Liver (tissue), 9 donors: ENCODE measurements around the gene PRDM2. TPM values are rescaled to one million over a fixed set of nuclear protein-coding genes. Genes with fewer than 3 reads are reported as not detected.

Experiments
- DNase-seq: peaks from one replicate; pipeline ENCODE4 v3.0.0-alpha.2; 2017; ENCODE audit warnings: low spot score
- H3K27ac ChIP-seq, 2 donors: one replicate each; pipeline ENCODE4 v1.7.0; 2013; ENCODE audit warnings: inconsistent platforms in 2 of 2, low read length in 2 of 2, control low read depth in 1 of 2, low read depth in 1 of 2, mild to moderate bottlenecking in 1 of 2
- H3K27me3 ChIP-seq, 4 donors: one replicate each; pipeline versions ENCODE4 v1.6.1 to v1.7.0; 2013; ENCODE audit warnings: low read length in 3 of 4, inconsistent platforms in 1 of 4, mild to moderate bottlenecking in 1 of 4, moderate library complexity in 1 of 4; ENCODE audit not compliant: control insufficient read depth in 4 of 4, insufficient read depth in 4 of 4
- H3K36me3 ChIP-seq, 4 donors: one replicate each; pipeline versions ENCODE4 v1.6.1 to v1.7.0; 2013; ENCODE audit warnings: low read length in 3 of 4, mild to moderate bottlenecking in 3 of 4, low read depth in 1 of 4, moderate library complexity in 1 of 4; ENCODE audit not compliant: control insufficient read depth in 4 of 4, insufficient read depth in 3 of 4
- H3K4me1 ChIP-seq, 4 donors: one replicate each; pipeline versions ENCODE4 v1.6.1 to v1.7.0; 2013; ENCODE audit warnings: low read length in 3 of 4, mild to moderate bottlenecking in 3 of 4, moderate library complexity in 1 of 4; ENCODE audit not compliant: control insufficient read depth in 4 of 4, insufficient read depth in 4 of 4
- H3K4me3 ChIP-seq, 3 donors: one replicate each; pipeline versions ENCODE4 v1.6.1 to v1.7.0; 2013; ENCODE audit warnings: low read length in 3 of 3, control low read depth in 1 of 3, low read depth in 1 of 3, mild to moderate bottlenecking in 1 of 3
- H3K9ac ChIP-seq, 2 donors: one replicate each; pipeline ENCODE4 v1.7.0; 2013; ENCODE audit warnings: low read length in 2 of 2, mild to moderate bottlenecking in 2 of 2, moderate library complexity in 2 of 2, control low read depth in 1 of 2, low read depth in 1 of 2
- H3K9me3 ChIP-seq, 4 donors: one replicate each; pipeline versions ENCODE4 v1.6.1 to v1.7.0; 2013; ENCODE audit warnings: low read length in 3 of 4; ENCODE audit not compliant: control insufficient read depth in 4 of 4
- EGR1 ChIP-seq, 2 donors: IDR thresholded peaks; 2 replicates each; pipeline ENCODE4 v1.6.1; 2016 to 2018; ENCODE audit warnings: antibody characterized with exemption in 2 of 2, low read depth in 2 of 2
- FOXA1 ChIP-seq: IDR thresholded peaks from 2 replicates; pipeline ENCODE4 v1.6.1; 2016; ENCODE audit warnings: antibody characterized with exemption
- FOXA2 ChIP-seq: IDR thresholded peaks from 2 replicates; pipeline ENCODE4 v1.6.1; 2016; ENCODE audit warnings: antibody characterized with exemption
- GABPA ChIP-seq, 2 donors: IDR thresholded peaks in 1 of 2; conservative IDR thresholded peaks in 1 of 2; 2 replicates each; pipeline ENCODE4 v1.6.1; 2016; ENCODE audit warnings: antibody characterized with exemption in 2 of 2, mild to moderate bottlenecking in 1 of 2, moderate library complexity in 1 of 2
- HNF4A ChIP-seq, 2 donors: conservative IDR thresholded peaks; 2 replicates each; pipeline ENCODE4 v1.6.1; 2016; ENCODE audit warnings: antibody characterized with exemption in 2 of 2, mild to moderate bottlenecking in 2 of 2
- HNF4G ChIP-seq: IDR thresholded peaks from 2 replicates; pipeline ENCODE4 v1.6.1; 2016; ENCODE audit warnings: antibody characterized with exemption
- JUND ChIP-seq, 2 donors: IDR thresholded peaks; 2 replicates each; pipeline ENCODE4 v1.6.1; 2016; ENCODE audit warnings: antibody characterized with exemption in 2 of 2
- NR2F2 ChIP-seq: IDR thresholded peaks from 2 replicates; pipeline ENCODE4 v1.6.1; 2016; ENCODE audit warnings: antibody characterized with exemption
- RAD21 ChIP-seq, 2 donors: IDR thresholded peaks; 2 replicates each; pipeline ENCODE4 v1.6.1; 2016; ENCODE audit warnings: antibody characterized with exemption in 2 of 2, mild to moderate bottlenecking in 2 of 2
- RXRA ChIP-seq, 2 donors: IDR thresholded peaks; 2 replicates each; pipeline ENCODE4 v1.6.1; 2017 to 2018; ENCODE audit warnings: antibody characterized with exemption in 2 of 2, mild to moderate bottlenecking in 1 of 2
- SP1 ChIP-seq: IDR thresholded peaks from 2 replicates; pipeline ENCODE4 v1.6.1; 2018; ENCODE audit warnings: antibody characterized with exemption, mild to moderate bottlenecking
- TAF1 ChIP-seq: conservative IDR thresholded peaks from 2 replicates; pipeline ENCODE4 v1.6.1; 2016; ENCODE audit warnings: antibody characterized with exemption, mild to moderate bottlenecking
- YY1 ChIP-seq: IDR thresholded peaks from 2 replicates; pipeline ENCODE4 v1.6.1; 2016; ENCODE audit warnings: antibody characterized with exemption, mild to moderate bottlenecking
- WGBS: extraction: QIAGEN DNeasy Blood & Tissue Kit; methylation state at CpG from one replicate; pipeline ENCODE4 v1.1.7; 2013; 5-methylcytosine and 5-hydroxymethylcytosine counted together
- polyA plus RNA-seq, 2 donors: library from polyadenylated mRNA; stranded (reverse) in 1 of 2; unstranded in 1 of 2; fragments of 200-250 nt in 1 of 2; fragments of >200 nt in 1 of 2; fragmentation: Nextera tagmentation in 1 of 2; extraction: Ambion mirVana in 1 of 2; gene quantifications; one replicate each; pipeline versions ENCODE4 v1.2.1 to v1.2.3, GENCODE V29; 2013 to 2015
- total RNA-seq, 2 donors: library from RNA; depleted of rRNA; stranded (reverse); fragments of >200 nt; gene quantifications; one replicate each; pipeline ENCODE4 v1.2.3, GENCODE V29; 2014
- TF ChIP-seq, protein P1 (sequence below): IDR thresholded peaks from 2 replicates; pipeline ENCODE4 v1.6.1; 2016; ENCODE audit warnings: antibody characterized with exemption
- TF ChIP-seq, protein P2 (sequence below): fragments of 150-350 bp; IDR thresholded peaks from 2 replicates; pipeline ENCODE4 v1.5.1; 2017; ENCODE audit warnings: improper control_type of control experiment, low read depth, low read length; ENCODE audit not compliant: missing input control
- TF ChIP-seq, protein P3 (sequence below): IDR thresholded peaks from 2 replicates; pipeline ENCODE4 v1.6.1; 2016; ENCODE audit warnings: antibody characterized with exemption, mild to moderate bottlenecking
- TF ChIP-seq, protein P4 (sequence below): IDR thresholded peaks from 2 replicates; pipeline ENCODE4 v1.6.1; 2016; ENCODE audit warnings: antibody characterized with exemption
- TF ChIP-seq, protein P5 (sequence below): IDR thresholded peaks from 2 replicates; pipeline ENCODE4 v1.6.1; 2016; ENCODE audit warnings: antibody characterized with exemption
- donor health status: healthy.
- donor health status: healthy.
- donor health status: healthy.
- donor health status: healthy.
- donor health status: healthy.

PRDM2 gene
- total and polyA plus RNA-seq, 4 donors: 4.5 to 13.9 (median 7.9) TPM

DNA sequence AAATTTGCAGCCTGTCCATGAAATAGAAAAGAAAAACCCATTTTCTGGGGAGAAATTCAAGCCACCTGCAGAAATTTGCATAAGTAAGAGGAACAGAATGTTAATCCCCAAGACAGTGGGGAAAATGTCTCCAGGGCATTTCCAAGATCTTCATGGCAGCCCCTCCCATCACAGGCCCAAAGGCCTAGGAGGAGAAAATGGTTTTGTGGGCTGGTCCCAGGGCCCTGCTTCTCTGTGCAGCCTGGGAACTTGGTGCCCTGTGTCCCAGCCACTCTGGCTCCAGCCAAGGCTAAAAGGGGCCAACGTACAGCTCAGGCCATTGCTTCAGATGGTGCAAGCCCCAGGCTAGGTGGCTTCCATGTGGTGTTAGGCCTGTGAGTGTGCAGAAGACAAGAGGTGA lies 155.6 kb downstream of the PRDM2 start (continued):
- no peak for TF ChIP-seq TAF1

DNA sequence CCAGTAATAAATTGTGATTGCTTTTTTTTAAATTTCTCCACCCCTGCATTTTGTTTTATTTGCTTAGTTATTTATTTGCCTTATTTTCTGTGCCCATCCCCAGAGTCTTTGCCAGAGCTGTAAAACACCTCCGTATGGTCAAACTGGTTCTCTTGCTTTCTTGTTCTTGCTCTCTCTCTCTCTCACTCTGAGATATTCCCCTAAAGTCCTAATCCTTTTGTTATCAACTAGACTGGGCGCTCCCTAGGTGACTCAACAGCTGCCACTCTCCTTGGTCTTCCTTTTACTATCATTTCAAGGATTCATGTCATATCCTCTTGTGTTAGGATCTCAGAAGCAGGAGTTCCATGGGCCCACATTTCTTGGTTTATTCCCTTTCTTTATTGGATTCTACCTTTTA lies 160.0 kb downstream of the PRDM2 start:
- H3K9me3 ChIP-seq: peaks cover 0 to 3% (median under 1%) of the 10 kb centered on the region in 4 donors
- 72% methylated on average over 2 of the region's 2 CpGs for WGBS
- no peak for DNase-seq
- no peak overlapping the region for H3K9ac ChIP-seq
- no peak overlapping the region for H3K4me3 ChIP-seq
- TF ChIP-seq, protein P1, sequence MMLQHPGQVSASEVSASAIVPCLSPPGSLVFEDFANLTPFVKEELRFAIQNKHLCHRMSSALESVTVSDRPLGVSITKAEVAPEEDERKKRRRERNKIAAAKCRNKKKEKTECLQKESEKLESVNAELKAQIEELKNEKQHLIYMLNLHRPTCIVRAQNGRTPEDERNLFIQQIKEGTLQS: no peak
- TF ChIP-seq, protein P2, sequence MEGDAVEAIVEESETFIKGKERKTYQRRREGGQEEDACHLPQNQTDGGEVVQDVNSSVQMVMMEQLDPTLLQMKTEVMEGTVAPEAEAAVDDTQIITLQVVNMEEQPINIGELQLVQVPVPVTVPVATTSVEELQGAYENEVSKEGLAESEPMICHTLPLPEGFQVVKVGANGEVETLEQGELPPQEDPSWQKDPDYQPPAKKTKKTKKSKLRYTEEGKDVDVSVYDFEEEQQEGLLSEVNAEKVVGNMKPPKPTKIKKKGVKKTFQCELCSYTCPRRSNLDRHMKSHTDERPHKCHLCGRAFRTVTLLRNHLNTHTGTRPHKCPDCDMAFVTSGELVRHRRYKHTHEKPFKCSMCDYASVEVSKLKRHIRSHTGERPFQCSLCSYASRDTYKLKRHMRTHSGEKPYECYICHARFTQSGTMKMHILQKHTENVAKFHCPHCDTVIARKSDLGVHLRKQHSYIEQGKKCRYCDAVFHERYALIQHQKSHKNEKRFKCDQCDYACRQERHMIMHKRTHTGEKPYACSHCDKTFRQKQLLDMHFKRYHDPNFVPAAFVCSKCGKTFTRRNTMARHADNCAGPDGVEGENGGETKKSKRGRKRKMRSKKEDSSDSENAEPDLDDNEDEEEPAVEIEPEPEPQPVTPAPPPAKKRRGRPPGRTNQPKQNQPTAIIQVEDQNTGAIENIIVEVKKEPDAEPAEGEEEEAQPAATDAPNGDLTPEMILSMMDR: no peak
- TF ChIP-seq JUND (IDR thresholded peaks at IDR 0.05) (no peak), NR2F2 (no peak), YY1 (no peak), FOXA1 (no peak), GABPA (IDR thresholded peaks at IDR 0.05 in 1 of 2, conservative IDR thresholded peaks at IDR 0.05 in 1 of 2) (no peak), HNF4G (no peak), SP1 (no peak), TAF1 (no peak), FOXA2 (no peak), RXRA (IDR thresholded peaks at IDR 0.05) (no peak), EGR1 (IDR thresholded peaks at IDR 0.05; ENCODE audit: low read depth in 2 of 2) (no peak), HNF4A (conservative IDR thresholded peaks at IDR 0.05) (no peak), RAD21 (IDR thresholded peaks at IDR 0.05) (no peak)
- TF ChIP-seq, protein P3, sequence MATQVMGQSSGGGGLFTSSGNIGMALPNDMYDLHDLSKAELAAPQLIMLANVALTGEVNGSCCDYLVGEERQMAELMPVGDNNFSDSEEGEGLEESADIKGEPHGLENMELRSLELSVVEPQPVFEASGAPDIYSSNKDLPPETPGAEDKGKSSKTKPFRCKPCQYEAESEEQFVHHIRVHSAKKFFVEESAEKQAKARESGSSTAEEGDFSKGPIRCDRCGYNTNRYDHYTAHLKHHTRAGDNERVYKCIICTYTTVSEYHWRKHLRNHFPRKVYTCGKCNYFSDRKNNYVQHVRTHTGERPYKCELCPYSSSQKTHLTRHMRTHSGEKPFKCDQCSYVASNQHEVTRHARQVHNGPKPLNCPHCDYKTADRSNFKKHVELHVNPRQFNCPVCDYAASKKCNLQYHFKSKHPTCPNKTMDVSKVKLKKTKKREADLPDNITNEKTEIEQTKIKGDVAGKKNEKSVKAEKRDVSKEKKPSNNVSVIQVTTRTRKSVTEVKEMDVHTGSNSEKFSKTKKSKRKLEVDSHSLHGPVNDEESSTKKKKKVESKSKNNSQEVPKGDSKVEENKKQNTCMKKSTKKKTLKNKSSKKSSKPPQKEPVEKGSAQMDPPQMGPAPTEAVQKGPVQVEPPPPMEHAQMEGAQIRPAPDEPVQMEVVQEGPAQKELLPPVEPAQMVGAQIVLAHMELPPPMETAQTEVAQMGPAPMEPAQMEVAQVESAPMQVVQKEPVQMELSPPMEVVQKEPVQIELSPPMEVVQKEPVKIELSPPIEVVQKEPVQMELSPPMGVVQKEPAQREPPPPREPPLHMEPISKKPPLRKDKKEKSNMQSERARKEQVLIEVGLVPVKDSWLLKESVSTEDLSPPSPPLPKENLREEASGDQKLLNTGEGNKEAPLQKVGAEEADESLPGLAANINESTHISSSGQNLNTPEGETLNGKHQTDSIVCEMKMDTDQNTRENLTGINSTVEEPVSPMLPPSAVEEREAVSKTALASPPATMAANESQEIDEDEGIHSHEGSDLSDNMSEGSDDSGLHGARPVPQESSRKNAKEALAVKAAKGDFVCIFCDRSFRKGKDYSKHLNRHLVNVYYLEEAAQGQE: no peak
- TF ChIP-seq, protein P4, sequence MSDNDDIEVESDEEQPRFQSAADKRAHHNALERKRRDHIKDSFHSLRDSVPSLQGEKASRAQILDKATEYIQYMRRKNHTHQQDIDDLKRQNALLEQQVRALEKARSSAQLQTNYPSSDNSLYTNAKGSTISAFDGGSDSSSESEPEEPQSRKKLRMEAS: no peak
- TF ChIP-seq, protein P5, sequence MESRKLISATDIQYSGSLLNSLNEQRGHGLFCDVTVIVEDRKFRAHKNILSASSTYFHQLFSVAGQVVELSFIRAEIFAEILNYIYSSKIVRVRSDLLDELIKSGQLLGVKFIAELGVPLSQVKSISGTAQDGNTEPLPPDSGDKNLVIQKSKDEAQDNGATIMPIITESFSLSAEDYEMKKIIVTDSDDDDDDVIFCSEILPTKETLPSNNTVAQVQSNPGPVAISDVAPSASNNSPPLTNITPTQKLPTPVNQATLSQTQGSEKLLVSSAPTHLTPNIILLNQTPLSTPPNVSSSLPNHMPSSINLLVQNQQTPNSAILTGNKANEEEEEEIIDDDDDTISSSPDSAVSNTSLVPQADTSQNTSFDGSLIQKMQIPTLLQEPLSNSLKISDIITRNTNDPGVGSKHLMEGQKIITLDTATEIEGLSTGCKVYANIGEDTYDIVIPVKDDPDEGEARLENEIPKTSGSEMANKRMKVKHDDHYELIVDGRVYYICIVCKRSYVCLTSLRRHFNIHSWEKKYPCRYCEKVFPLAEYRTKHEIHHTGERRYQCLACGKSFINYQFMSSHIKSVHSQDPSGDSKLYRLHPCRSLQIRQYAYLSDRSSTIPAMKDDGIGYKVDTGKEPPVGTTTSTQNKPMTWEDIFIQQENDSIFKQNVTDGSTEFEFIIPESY: no peak
- no peaks in the 10 kb centered on the region for H3K4me1 ChIP-seq
- H3K27ac ChIP-seq: no peak overlapping the region
- H3K27me3 ChIP-seq: no peaks in the 10 kb centered on the region
- H3K36me3 ChIP-seq: no peaks in the 10 kb centered on the region
